HepG2 (cell line): Measurements from ENCODE around the gene PTRHD1. TPM values are rescaled to one million over a fixed set of nuclear protein-coding genes. Genes with fewer than 3 reads are reported as not detected.

ENCODE experiments used
- ATAC-seq: fragments of 200-7000 bp; cut with Tn5 transposase; 3 replicates; pipeline ENCODE4 v1.9.1; 2020; ENCODE audit warnings: mild to moderate bottlenecking, moderate library complexity
- BruUV-seq: library from RNA; stranded (reverse); fragments of 400-500 nt; replicated peaks from 2 replicates; lab custom pipeline; 2021; lab: Mats Ljungman, UMichigan
- CTCF ChIA-PET: fragments of 300-600 bp; formaldehyde crosslinking; extraction: SDS; loops from one replicate; lab custom pipeline; 2021; ENCODE audit warnings: low total read pairs, inconsistent platforms, low intra/inter-chr PET ratio; lab: Yijun Ruan, JAX
- POLR2A ChIA-PET: fragments of 350-600 bp; sonication (Branson Sonifier 250); formaldehyde crosslinking; loops from one replicate; lab custom pipeline; 2020; ENCODE audit warnings: antibody characterized with exemption, inconsistent platforms; lab: Yijun Ruan, JAX
- DNase-seq: peaks from one replicate; pipeline ENCODE4 v3.0.0-alpha.2; 2015; ENCODE audit warnings: low spot score
- FAIRE-seq: peaks from 3 replicates; lab custom pipeline; 2011; peaks lifted over from hg19 to GRCh38; lab: Jason Lieb, UNC
- H2AFZ ChIP-seq: one replicate; pipeline ENCODE4 v1.6.1; 2011; ENCODE audit warnings: low read length, inconsistent platforms
- H3K27ac ChIP-seq: fragments of 300-600 bp; 3 replicates; pipeline ENCODE4 v1.8.0; 2011; ENCODE audit warnings: mixed run types, mild to moderate bottlenecking, mixed read lengths, low read length, inconsistent platforms; ENCODE audit not compliant: insufficient read depth; ENCODE audit errors: extremely low read length
- H3K27me3 ChIP-seq, 2 experiments: fragments of 200-600 bp in 1 of 2; 2 replicates in 1 of 2; 3 replicates in 1 of 2; pipeline versions ENCODE4 v1.6.0 to v1.8.0; 2011; ENCODE audit warnings: low read length in 2 of 2, mild to moderate bottlenecking in 2 of 2, moderate library complexity in 2 of 2, inconsistent platforms in 1 of 2; ENCODE audit not compliant: insufficient read depth in 2 of 2, control insufficient read depth in 1 of 2
- H3K36me3 ChIP-seq, 2 experiments: fragments of 200-600 bp in 1 of 2; replicated peaks in 1 of 2; 2 replicates in 1 of 2; 3 replicates in 1 of 2; pipeline versions ENCODE4 v1.5.1 to v1.8.0; 2011; ENCODE audit warnings: low read length in 2 of 2, inconsistent platforms in 1 of 2; ENCODE audit not compliant: insufficient read depth in 2 of 2, control insufficient read depth in 1 of 2
- H3K4me1 ChIP-seq: 2 replicates; pipeline ENCODE4 v1.5.1; 2012; ENCODE audit warnings: low read length, inconsistent platforms; ENCODE audit not compliant: insufficient read depth
- H3K4me2 ChIP-seq: 2 replicates; pipeline ENCODE4 v1.6.0; 2011; ENCODE audit warnings: low read depth, low read length, inconsistent platforms
- H3K4me3 ChIP-seq, 3 experiments: fragments of 200-600 bp in 1 of 3; sonication (generic), shearing (Covaris generic) in 1 of 3; replicated peaks in 1 of 3; 2 replicates each; pipeline ENCODE4 v1.5.1; 2011 to 2016; ENCODE audit warnings: low read length in 3 of 3, inconsistent platforms in 2 of 3, low read depth in 2 of 3, mild to moderate bottlenecking in 2 of 3, control low read depth in 1 of 3, mixed read lengths in 1 of 3; ENCODE audit not compliant: insufficient read depth in 1 of 3
- H3K79me2 ChIP-seq: one replicate; pipeline ENCODE4 v1.6.1; 2011; ENCODE audit warnings: low read length, inconsistent platforms; ENCODE audit not compliant: insufficient read depth
- H3K9ac ChIP-seq: 2 replicates; pipeline ENCODE4 v1.6.0; 2011; ENCODE audit warnings: mild to moderate bottlenecking, low read depth, low read length, inconsistent platforms; ENCODE audit not compliant: insufficient read depth
- H3K9me3 ChIP-seq: 2 replicates; pipeline ENCODE4 v1.5.1; 2012; ENCODE audit warnings: mild to moderate bottlenecking, low read length
- H4K20me1 ChIP-seq: 2 replicates; pipeline ENCODE4 v1.6.0; 2011; ENCODE audit warnings: inconsistent platforms, mild to moderate bottlenecking, low read length, moderate library complexity; ENCODE audit not compliant: insufficient read depth
- ASH2L ChIP-seq: fragments of 300-600, 200-600 bp; sonication (generic); IDR thresholded peaks from 2 replicates; pipeline ENCODE4 v1.7.0; 2017; ENCODE audit warnings: low read depth, mild to moderate bottlenecking, moderate library complexity, mixed read lengths, low read length; ENCODE audit not compliant: insufficient read length
- CBX1 ChIP-seq: IDR thresholded peaks from one replicate; pipeline ENCODE4 v1.6.1; 2016; ENCODE audit warnings: antibody characterized with exemption, low read depth
- GATAD2A ChIP-seq: IDR thresholded peaks from 2 replicates; pipeline ENCODE4 v1.6.1; 2016
- KAT7 ChIP-seq: IDR thresholded peaks from 2 replicates; pipeline ENCODE4 v1.6.1; 2018; ENCODE audit warnings: borderline replicate concordance, missing compliant biosample characterization
- MED13 ChIP-seq: sonication (generic); formaldehyde crosslinking; IDR thresholded peaks from 2 replicates; pipeline ENCODE4 v1.5.0; 2020; ENCODE audit warnings: missing genetic modification reagents
- MEIS1 ChIP-seq: sonication (generic); formaldehyde crosslinking; IDR thresholded peaks from 2 replicates; pipeline ENCODE4 v1.9.0; 2021; ENCODE audit warnings: mild to moderate bottlenecking, missing genetic modification reagents, moderate library complexity, borderline replicate concordance
- NFE2L2 ChIP-seq: fragments of 150-350 bp; IDR thresholded peaks from 2 replicates; pipeline ENCODE4 v1.6.1; 2014; ENCODE audit warnings: low read length
- REL ChIP-seq: sonication (generic); formaldehyde crosslinking; conservative IDR thresholded peaks from 2 replicates; pipeline ENCODE4 v1.8.0; 2022; ENCODE audit warnings: mild to moderate bottlenecking, missing genetic modification reagents, moderate library complexity
- ZBTB20 ChIP-seq: sonication (generic); formaldehyde crosslinking; IDR thresholded peaks from 2 replicates; pipeline ENCODE4 v1.8.1; 2023; ENCODE audit warnings: missing genetic modification reagents, low read depth, mild to moderate bottlenecking, borderline replicate concordance
- ZFP82 ChIP-seq: sonication (generic); formaldehyde crosslinking; IDR thresholded peaks from 2 replicates; pipeline ENCODE4 v1.5.1; 2020; ENCODE audit warnings: mild to moderate bottlenecking, missing genetic modification reagents, borderline replicate concordance
- ZNF225 ChIP-seq: sonication (generic); formaldehyde crosslinking; IDR thresholded peaks from 2 replicates; pipeline ENCODE4 v1.4.0; 2020; ENCODE audit warnings: mild to moderate bottlenecking, missing genetic modification reagents
- ZNF776 ChIP-seq: sonication (generic); formaldehyde crosslinking; IDR thresholded peaks from 2 replicates; pipeline ENCODE4 v1.4.0; 2020; ENCODE audit warnings: mild to moderate bottlenecking, missing genetic modification reagents
- WGBS: methylation state at CpG from one replicate; pipeline ENCODE4 v1.1.6; 2017; ENCODE audit warnings: low lambda C conversion rate; 5-methylcytosine and 5-hydroxymethylcytosine counted together
- in situ Hi-C: cut with HindIII; loops from 2 replicates; pipeline ENCODE4 v1.10.0; 2017; ENCODE audit warnings: low pct_unique_long_range_greater_than_20kb; ENCODE audit not compliant: extremely low pct_ligation_motif_present
- intact Hi-C: fragments of 100-400 bp; cut with micrococcal nuclease; formaldehyde crosslinking; loops from one replicate; pipeline ENCODE4 v1.10.0; 2022; ENCODE audit not compliant: unreplicated experiment
- polyA plus RNA-seq, 8 experiments: library from polyadenylated mRNA; depleted of rRNA in 3 of 8; stranded (reverse) in 7 of 8; unstranded in 1 of 8; fragments of >200 nt; fragmentation: Illumina TruSeq in 4 of 8; extraction: Trizol in 4 of 8; gene quantifications; 2 replicates each; pipeline versions ENCODE4 v1.2.1 to v1.2.3, GENCODE V29; 2011 to 2016; ENCODE audit warnings: low read depth in 4 of 8, missing spikeins in 1 of 8, mixed read lengths in 1 of 8; ENCODE audit not compliant: insufficient read depth in 1 of 8
- total RNA-seq, 5 experiments: library from RNA; depleted of rRNA; stranded (reverse); fragments of >200 nt; fragmentation: Illumina TruSeq; extraction: Trizol; gene quantifications; 2 replicates each; pipeline ENCODE4 v1.2.3, GENCODE V29; 2016; ENCODE audit warnings: low read depth in 1 of 5
- TF ChIP-seq, protein P1 (sequence below): IDR thresholded peaks from 2 replicates; pipeline ENCODE4 v1.6.1; 2012; ENCODE audit warnings: low read depth, low read length, improper control_type of control experiment
- TF ChIP-seq, protein P2 (sequence below): sonication (generic); formaldehyde crosslinking; IDR thresholded peaks from 2 replicates; pipeline ENCODE4 v1.5.1; 2020; ENCODE audit warnings: mild to moderate bottlenecking, missing genetic modification reagents, borderline replicate concordance
- TF ChIP-seq, protein P3 (sequence below): sonication (generic); formaldehyde crosslinking; IDR thresholded peaks from 2 replicates; pipeline ENCODE4 v1.4.0; 2020; ENCODE audit warnings: missing genetic modification reagents
- TF ChIP-seq, protein P4 (sequence below): sonication (generic); formaldehyde crosslinking; IDR thresholded peaks from 2 replicates; pipeline ENCODE4 v1.9.0; 2021; ENCODE audit warnings: missing genetic modification reagents, mild to moderate bottlenecking, borderline replicate concordance

PTRHD1 gene
- total and polyA plus RNA-seq, 2 of the 13 experiments (the other 11 are each of a cell fraction or from before 2014, with no cell fraction given) = 72.6 to 90.8 TPM

DNA sequence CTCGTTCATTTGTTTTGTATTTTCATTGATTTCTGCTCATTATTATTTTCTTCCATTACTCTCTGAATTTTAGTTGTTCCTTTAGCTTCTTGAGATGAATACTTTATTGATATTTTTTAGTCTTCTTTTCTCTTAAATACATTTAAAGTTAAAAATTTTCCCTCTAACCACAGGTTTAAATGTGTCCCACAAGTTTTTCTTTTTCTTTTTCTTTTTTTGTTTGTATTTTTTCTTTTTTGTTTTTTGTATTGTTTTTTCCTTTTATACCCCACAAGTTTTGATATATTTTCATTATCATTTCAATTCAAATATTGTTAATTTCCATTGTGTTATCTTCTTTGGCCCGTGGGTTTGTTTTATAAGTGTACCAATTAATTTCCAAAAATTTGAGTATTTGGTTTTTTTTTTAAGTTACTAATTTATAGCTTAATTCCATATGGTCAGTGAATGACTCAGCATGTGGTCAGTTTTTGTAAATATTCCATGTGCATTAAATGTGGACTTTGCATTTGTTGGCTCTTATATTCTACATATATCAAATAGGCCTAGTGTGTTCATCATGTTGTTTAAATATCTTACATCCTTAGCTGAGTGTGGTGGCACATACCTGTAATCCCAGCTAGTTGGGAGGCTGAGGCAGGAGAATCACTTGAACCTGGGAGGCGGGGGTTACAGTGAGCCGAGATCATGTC is 16.3 kb upstream of the PTRHD1 start:
- H3K79me2 ChIP-seq = peaks cover 73% of the 10 kb centered on the region
- TF ChIP-seq, protein P1, sequence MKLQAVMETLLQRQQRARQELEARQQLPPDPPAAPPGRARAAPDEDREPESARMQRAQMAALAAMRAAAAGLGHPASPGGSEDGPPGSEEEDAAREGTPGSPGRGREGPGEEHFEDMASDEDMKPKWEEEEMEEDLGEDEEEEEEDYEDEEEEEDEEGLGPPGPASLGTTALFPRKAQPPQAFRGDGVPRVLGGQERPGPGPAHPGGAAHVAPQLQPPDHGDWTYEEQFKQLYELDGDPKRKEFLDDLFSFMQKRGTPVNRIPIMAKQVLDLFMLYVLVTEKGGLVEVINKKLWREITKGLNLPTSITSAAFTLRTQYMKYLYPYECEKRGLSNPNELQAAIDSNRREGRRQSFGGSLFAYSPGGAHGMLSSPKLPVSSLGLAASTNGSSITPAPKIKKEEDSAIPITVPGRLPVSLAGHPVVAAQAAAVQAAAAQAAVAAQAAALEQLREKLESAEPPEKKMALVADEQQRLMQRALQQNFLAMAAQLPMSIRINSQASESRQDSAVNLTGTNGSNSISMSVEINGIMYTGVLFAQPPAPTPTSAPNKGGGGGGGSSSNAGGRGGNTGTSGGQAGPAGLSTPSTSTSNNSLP = peak; percentile 73; the same call in 1 of the 2 replicates
- TF ChIP-seq ZNF225 (CRISPR knock-in tag) (no peak), ASH2L (peak; percentile 18), MED13 (CRISPR knock-in tag) (no peak), REL (CRISPR knock-in tag) (no peak), ZFP82 (no peak), CBX1 (no peak), ZBTB20 (peak; percentile 29; the same call in 1 of the 2 replicates), KAT7 (no peak), ZNF776 (CRISPR knock-in tag) (no peak), NFE2L2 (peak; percentile 90), GATAD2A (CRISPR knock-in tag) (0 out of 2 replicates have a peak, but pooled peaks have one; percentile 22), MEIS1 (CRISPR knock-in tag) (no peak)
- TF ChIP-seq, protein P2, sequence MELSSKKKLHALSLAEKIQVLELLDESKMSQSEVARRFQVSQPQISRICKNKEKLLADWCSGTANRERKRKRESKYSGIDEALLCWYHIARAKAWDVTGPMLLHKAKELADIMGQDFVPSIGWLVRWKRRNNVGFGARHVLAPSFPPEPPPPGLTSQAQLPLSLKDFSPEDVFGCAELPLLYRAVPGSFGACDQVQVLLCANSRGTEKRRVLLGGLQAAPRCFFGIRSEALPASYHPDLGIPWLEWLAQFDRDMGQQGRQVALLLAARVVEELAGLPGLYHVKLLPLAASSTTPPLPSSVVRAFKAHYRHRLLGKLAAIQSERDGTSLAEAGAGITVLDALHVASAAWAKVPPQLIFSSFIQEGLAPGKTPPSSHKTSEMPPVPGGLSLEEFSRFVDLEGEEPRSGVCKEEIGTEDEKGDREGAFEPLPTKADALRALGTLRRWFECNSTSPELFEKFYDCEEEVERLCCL = no peak
- TF ChIP-seq, protein P3, sequence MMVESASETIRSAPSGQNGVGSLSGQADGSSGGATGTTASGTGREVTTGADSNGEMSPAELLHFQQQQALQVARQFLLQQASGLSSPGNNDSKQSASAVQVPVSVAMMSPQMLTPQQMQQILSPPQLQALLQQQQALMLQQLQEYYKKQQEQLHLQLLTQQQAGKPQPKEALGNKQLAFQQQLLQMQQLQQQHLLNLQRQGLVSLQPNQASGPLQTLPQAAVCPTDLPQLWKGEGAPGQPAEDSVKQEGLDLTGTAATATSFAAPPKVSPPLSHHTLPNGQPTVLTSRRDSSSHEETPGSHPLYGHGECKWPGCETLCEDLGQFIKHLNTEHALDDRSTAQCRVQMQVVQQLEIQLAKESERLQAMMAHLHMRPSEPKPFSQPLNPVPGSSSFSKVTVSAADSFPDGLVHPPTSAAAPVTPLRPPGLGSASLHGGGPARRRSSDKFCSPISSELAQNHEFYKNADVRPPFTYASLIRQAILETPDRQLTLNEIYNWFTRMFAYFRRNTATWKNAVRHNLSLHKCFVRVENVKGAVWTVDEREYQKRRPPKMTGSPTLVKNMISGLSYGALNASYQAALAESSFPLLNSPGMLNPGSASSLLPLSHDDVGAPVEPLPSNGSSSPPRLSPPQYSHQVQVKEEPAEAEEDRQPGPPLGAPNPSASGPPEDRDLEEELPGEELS = no peak
- TF ChIP-seq, protein P4, sequence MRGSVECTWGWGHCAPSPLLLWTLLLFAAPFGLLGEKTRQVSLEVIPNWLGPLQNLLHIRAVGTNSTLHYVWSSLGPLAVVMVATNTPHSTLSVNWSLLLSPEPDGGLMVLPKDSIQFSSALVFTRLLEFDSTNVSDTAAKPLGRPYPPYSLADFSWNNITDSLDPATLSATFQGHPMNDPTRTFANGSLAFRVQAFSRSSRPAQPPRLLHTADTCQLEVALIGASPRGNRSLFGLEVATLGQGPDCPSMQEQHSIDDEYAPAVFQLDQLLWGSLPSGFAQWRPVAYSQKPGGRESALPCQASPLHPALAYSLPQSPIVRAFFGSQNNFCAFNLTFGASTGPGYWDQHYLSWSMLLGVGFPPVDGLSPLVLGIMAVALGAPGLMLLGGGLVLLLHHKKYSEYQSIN (CRISPR knock-in tag) = no peak

More for the DNA sequence above, 16.3 kb upstream of the PTRHD1 start:
- peak; percentile 49 for DNase-seq
- peaks cover 15% of the 10 kb centered on the region for H3K4me1 ChIP-seq
- H4K20me1 ChIP-seq = no peaks in the 10 kb centered on the region
- no peaks in the 10 kb centered on the region for H3K27me3 ChIP-seq
- intact Hi-C loops (no loop called here), in situ Hi-C loops (no loop called here)
- H3K9me3 ChIP-seq = no peaks in the 10 kb centered on the region
- ATAC-seq = peak; percentile 41; the same call in 2 of the 3 replicates
- CTCF ChIA-PET = no interaction called here
- H3K4me3 ChIP-seq = no peak overlapping the region
- H3K4me2 ChIP-seq = no peak overlapping the region; the same call in 1 of the 2 replicates
- no peak for FAIRE-seq
- peaks cover 13 to 32% of the 10 kb centered on the region in 2 experiments for H3K36me3 ChIP-seq
- no peak overlapping the region for H3K9ac ChIP-seq
- BruUV-seq = no TSS peak
- H3K27ac ChIP-seq = peak overlapping the region; percentile 43
- peak overlapping the region; percentile 7 for H2AFZ ChIP-seq
- POLR2A ChIA-PET = interaction anchor here (1.1 to 1.4 kb wide), 2 partner anchors 17 to 18 kb away, joined by 3 to 5 read pairs; no protein-coding TSS in a partner anchor
- WGBS = 95% methylated on average over 4 of the region's 4 CpGs
